Vagina (tissue), 2 donors: ENCODE results near the gene CXCL6. TPM values are rescaled to one million over a fixed set of nuclear protein-coding genes. Genes with fewer than 3 reads are reported as not detected.

Experiments used
- DNase-seq, 2 donors: peaks; one replicate each; pipeline ENCODE4 v3.0.0-alpha.2; 2017; ENCODE audit errors: extremely low spot score in 2 of 2
- H3K27ac ChIP-seq: fragments of 200-600 bp; sonication (generic); one replicate; pipeline ENCODE4 v1.5.1; 2019
- H3K27me3 ChIP-seq: fragments of 200-600 bp; sonication (generic); one replicate; pipeline ENCODE4 v1.5.1; 2019
- H3K36me3 ChIP-seq, 2 donors: fragments of 200-600 bp; sonication (generic); one replicate each; pipeline ENCODE4 v1.5.1; 2017 to 2019
- H3K4me1 ChIP-seq: fragments of 200-600 bp; sonication (generic); one replicate; pipeline ENCODE4 v1.5.1; 2019
- H3K4me3 ChIP-seq, 2 donors: fragments of 200-600 bp; sonication (generic); 1 replicate in 1 of 2; 2 replicates in 1 of 2; pipeline ENCODE4 v1.5.1; 2016 to 2019
- H3K9me3 ChIP-seq: fragments of 200-600 bp; sonication (generic); one replicate; pipeline ENCODE4 v1.5.1; 2019
- CTCF ChIP-seq, 3 experiments: fragments of 450-650 bp in 2 of 3; fragments of 200-600 bp in 1 of 3; sonication (generic) in 1 of 3; IDR thresholded peaks; one replicate each; pipeline ENCODE4 v1.5.1; 2017 to 2019; ENCODE audit warnings: antibody characterized with exemption in 3 of 3, mild to moderate bottlenecking in 2 of 3, moderate library complexity in 2 of 3
- POLR2A ChIP-seq, 2 donors: fragments of 450-650 bp; IDR thresholded peaks; one replicate each; pipeline ENCODE4 v1.6.1; 2017; ENCODE audit warnings: antibody characterized with exemption in 2 of 2, mild to moderate bottlenecking in 2 of 2, moderate library complexity in 2 of 2
- POLR2AphosphoS5 ChIP-seq, 2 donors: sonication (generic); formaldehyde crosslinking; IDR thresholded peaks; one replicate each; pipeline ENCODE4 v1.9.0; 2017; ENCODE audit warnings: antibody characterized with exemption in 2 of 2, mild to moderate bottlenecking in 2 of 2, low read depth in 1 of 2; ENCODE audit not compliant: insufficient read depth in 1 of 2
- intact Hi-C: fragments of 100-400 bp; cut with DNase I; formaldehyde crosslinking; loops from one replicate; pipeline ENCODE4 v1.15.1; 2023
- total RNA-seq: library from RNA; depleted of rRNA; stranded (reverse); fragments of >200 nt; gene quantifications from one replicate; pipeline ENCODE4 v1.2.3, GENCODE V29; 2016

Gene CXCL6
- 13.8 TPM for total RNA-seq

DNA sequence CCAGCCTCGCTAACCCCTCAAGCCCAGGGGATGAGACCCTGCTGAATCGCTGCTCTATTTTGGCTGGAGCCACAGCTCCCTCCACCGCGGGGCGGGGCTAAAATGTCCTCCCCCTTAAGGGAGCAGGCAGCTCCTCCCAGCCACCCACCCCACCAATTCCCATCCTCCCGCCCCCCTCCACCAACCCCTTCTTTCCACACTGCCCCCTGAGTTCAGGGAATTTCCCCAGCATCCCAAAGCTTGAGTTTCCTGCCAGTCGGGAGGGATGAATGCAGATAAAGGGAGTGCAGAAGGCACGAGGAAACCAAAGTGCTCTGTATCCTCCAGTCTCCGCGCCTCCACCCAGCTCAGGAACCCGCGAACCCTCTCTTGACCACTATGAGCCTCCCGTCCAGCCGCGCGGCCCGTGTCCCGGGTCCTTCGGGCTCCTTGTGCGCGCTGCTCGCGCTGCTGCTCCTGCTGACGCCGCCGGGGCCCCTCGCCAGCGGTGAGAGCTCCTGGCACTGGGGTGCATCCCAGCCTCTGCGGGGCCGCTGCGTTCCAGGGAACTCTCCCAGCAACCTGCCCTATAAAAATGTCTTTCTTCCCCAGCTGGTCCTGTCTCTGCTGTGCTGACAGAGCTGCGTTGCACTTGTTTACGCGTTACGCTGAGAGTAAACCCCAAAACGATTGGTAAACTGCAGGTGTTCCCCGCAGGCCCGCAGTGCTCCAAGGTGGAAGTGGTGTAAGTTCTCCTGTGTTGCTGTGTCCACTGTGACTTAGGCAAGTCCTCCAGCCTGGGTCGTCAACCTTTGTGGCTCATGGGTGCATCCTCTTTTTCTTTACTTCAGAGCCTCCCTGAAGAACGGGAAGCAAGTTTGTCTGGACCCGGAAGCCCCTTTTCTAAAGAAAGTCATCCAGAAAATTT is at the start of gene CXCL6:
Gene CXCL6, plus strand, starts transcription at position 306 of the 907 bp plus-strand sequence. Its CDS starts 73 bp downstream, at position 379.
- intact Hi-C loops, result no loop called here
- Histone ChIP-seq H3K9me3 (no peaks in the 10 kb centered on the region), H3K27me3 (no peaks in the 10 kb centered on the region), H3K4me1 (peaks cover 9% of the 10 kb centered on the region), H3K27ac (peak within 1 kb of the TSS; percentile 30), H3K4me3 (peak within 1 kb of the TSS; percentile 44 to 49), H3K36me3 (no peaks in the 10 kb centered on the region)
- TF ChIP-seq CTCF (IDR thresholded peaks at IDR 0.05) (no peak), POLR2A (IDR thresholded peaks at IDR 0.05) (no peak), POLR2AphosphoS5 (IDR thresholded peaks at IDR 0.05; ENCODE audit: insufficient read depth in 1 of 2, low read depth in 1 of 2) (no peak)
- DNase-seq, result no peak

- no peak overlapping the region for H3K27ac ChIP-seq
- no peaks in the 10 kb centered on the region for H3K36me3 ChIP-seq
- DNase-seq, result no peak
- no peaks in the 10 kb centered on the region for H3K27me3 ChIP-seq
- TF ChIP-seq POLR2A (IDR thresholded peaks at IDR 0.05) (no peak), CTCF (IDR thresholded peaks at IDR 0.05) (no peak)
- no peaks in the 10 kb centered on the region for H3K9me3 ChIP-seq
- no peaks in the 10 kb centered on the region for H3K4me1 ChIP-seq
- no peak overlapping the region for H3K4me3 ChIP-seq
- intact Hi-C loops, result no loop called here
These were observed 48.1 kb upstream of the CXCL6 start for GRCh38 chr4:73788411-73788810.

DNA sequence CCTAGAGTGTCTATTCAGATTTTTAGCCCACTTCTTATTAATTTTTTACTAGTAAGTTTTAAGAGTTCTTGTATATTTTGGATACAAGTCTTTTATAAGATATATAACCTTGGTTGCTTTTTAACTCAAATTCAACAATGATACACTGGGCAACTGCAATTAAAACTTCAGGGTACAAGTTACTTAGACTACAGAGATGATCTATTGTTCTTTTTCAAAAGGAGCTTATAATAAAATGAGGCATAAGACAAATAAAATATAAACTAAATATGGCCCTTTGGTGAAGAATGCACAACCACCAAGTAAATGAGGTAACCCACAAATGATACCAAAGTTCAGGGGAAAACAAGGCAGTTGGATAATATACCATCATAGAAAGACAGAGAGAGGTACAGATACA is 37.6 kb upstream of the CXCL6 start:
- no peak for DNase-seq
- Histone ChIP-seq H3K27ac (no peak overlapping the region), H3K9me3 (peaks cover 4% of the 10 kb centered on the region), H3K4me3 (no peak overlapping the region), H3K27me3 (no peaks in the 10 kb centered on the region), H3K36me3 (no peaks in the 10 kb centered on the region), H3K4me1 (no peaks in the 10 kb centered on the region)
- intact Hi-C loops, result no loop called here
- no peak for TF ChIP-seq POLR2A (IDR thresholded peaks at IDR 0.05)
- no peak for TF ChIP-seq CTCF (IDR thresholded peaks at IDR 0.05)
- no peak for TF ChIP-seq POLR2AphosphoS5 (IDR thresholded peaks at IDR 0.05; ENCODE audit: insufficient read depth in 1 of 2, low read depth in 1 of 2)

DNA sequence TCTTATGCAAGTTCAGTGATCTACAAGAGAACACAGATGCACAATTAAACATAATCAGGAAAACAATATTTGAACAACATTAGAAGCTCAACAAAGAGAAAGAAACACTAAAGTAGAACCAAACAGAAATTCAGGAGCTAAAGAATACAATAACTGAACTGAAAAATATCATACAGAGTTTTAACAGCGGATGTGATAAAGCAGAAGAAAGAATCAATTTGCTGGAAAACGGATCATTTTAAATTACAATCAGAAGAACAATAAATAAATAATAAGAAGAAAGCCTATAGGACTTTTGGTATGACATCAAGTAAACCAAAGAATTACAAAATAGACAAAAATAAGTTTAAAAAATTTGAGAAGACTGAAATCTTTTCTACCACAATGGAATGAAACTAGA is 36.3 kb upstream of the CXCL6 start:
- intact Hi-C loops, result no loop called here
- Histone ChIP-seq H3K9me3 (peaks cover 4% of the 10 kb centered on the region), H3K4me3 (no peak overlapping the region), H3K4me1 (no peaks in the 10 kb centered on the region), H3K27ac (no peak overlapping the region), H3K36me3 (no peaks in the 10 kb centered on the region), H3K27me3 (no peaks in the 10 kb centered on the region)
- no peak for DNase-seq
- TF ChIP-seq POLR2AphosphoS5 (IDR thresholded peaks at IDR 0.05; ENCODE audit: insufficient read depth in 1 of 2, low read depth in 1 of 2), result no peak
- no peak for TF ChIP-seq POLR2A (IDR thresholded peaks at IDR 0.05)
- no peak for TF ChIP-seq CTCF (IDR thresholded peaks at IDR 0.05)

- Histone ChIP-seq H3K27me3 (no peaks in the 10 kb centered on the region), H3K9me3 (peaks cover 4% of the 10 kb centered on the region), H3K4me3 (no peak overlapping the region), H3K36me3 (no peaks in the 10 kb centered on the region), H3K27ac (no peak overlapping the region), H3K4me1 (no peaks in the 10 kb centered on the region)
- no peak for TF ChIP-seq POLR2A (IDR thresholded peaks at IDR 0.05)
- no peak for TF ChIP-seq POLR2AphosphoS5 (IDR thresholded peaks at IDR 0.05; ENCODE audit: insufficient read depth in 1 of 2, low read depth in 1 of 2)
- TF ChIP-seq CTCF (IDR thresholded peaks at IDR 0.05), result no peak
- no peak for DNase-seq
- intact Hi-C loops, result no loop called here
These were observed 34.8 kb upstream of the CXCL6 start for GRCh38 chr4:73801692-73802091.
